Measurements from ENCODE around the gene IKZF2. TPM values are rescaled to one million over a fixed set of nuclear protein-coding genes. Genes with fewer than 3 reads are reported as not detected.

The IKZF2 gene
- total RNA-seq, 1 experiment from 2014 or later: 3.0 TPM

DNA sequence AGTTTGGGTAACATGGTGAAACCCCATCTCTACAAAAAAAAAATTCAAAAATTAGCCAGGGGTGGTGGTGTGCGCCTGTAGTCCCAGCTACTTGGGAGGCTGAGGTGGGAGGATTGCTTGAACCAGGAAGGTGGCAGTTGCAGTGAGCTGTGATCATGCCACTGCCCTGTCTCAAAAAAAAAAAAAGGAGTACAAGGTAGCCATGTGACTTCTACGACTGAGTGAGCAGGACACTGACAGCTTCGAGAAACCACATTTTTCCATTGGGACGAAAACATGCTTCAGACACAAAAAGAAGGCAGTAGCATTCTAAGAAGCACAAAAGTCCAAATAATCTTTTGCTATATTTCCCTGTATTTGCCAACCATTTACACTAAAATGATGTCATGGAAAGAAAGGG is 19.7 kb upstream of the IKZF2 start:
- H3T11ph ChIP-seq (ENCODE audit: low read length): no peak overlapping the region
- H2BK15ac ChIP-seq (ENCODE audit: low read depth, low read length): no peak overlapping the region
- H3K4me1 Mint-ChIP-seq: peaks cover 0 to 12% of the 10 kb centered on the region in 2 experiments; a peak in 2 of 4 replicates
- no peak overlapping the region for H4K5ac ChIP-seq (ENCODE audit: insufficient read length, low read depth, low read length)
- H4K20me1 ChIP-seq (ENCODE audit: control insufficient read depth, insufficient read depth, insufficient read length): no peaks in the 10 kb centered on the region
- no peaks in the 10 kb centered on the region for H3K27me3 ChIP-seq (ENCODE audit: insufficient read depth, low read length)
- DNase-seq: no peak
- no peak overlapping the region for H3K4ac ChIP-seq (ENCODE audit: low read depth, low read length)
- TF ChIP-seq, protein P1, sequence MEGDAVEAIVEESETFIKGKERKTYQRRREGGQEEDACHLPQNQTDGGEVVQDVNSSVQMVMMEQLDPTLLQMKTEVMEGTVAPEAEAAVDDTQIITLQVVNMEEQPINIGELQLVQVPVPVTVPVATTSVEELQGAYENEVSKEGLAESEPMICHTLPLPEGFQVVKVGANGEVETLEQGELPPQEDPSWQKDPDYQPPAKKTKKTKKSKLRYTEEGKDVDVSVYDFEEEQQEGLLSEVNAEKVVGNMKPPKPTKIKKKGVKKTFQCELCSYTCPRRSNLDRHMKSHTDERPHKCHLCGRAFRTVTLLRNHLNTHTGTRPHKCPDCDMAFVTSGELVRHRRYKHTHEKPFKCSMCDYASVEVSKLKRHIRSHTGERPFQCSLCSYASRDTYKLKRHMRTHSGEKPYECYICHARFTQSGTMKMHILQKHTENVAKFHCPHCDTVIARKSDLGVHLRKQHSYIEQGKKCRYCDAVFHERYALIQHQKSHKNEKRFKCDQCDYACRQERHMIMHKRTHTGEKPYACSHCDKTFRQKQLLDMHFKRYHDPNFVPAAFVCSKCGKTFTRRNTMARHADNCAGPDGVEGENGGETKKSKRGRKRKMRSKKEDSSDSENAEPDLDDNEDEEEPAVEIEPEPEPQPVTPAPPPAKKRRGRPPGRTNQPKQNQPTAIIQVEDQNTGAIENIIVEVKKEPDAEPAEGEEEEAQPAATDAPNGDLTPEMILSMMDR (conservative IDR thresholded peaks at IDR 0.05): no peak
- no peak overlapping the region for H2AFZ ChIP-seq (ENCODE audit: low read length)
- no peak overlapping the region for H3K23ac ChIP-seq (ENCODE audit: insufficient read length, low read depth, low read length)
- no peak overlapping the region for H2AK5ac ChIP-seq (ENCODE audit: insufficient read length, low read length)
- no peak overlapping the region for H3K9ac ChIP-seq (ENCODE audit: extremely low read depth, insufficient read length, low read length)
- H3K27ac Mint-ChIP-seq: no peak overlapping the region
- no peaks in the 10 kb centered on the region for H3K79me2 ChIP-seq (ENCODE audit: insufficient read depth, low read length)
- no peak overlapping the region for H3K4me2 ChIP-seq (ENCODE audit: insufficient read depth, insufficient read length, low read length)
- H3K27ac ChIP-seq (ENCODE audit: insufficient read length, low read depth, low read length): no peak overlapping the region
- no peak overlapping the region for H3K18ac ChIP-seq (ENCODE audit: insufficient read length, low read depth, low read length)
- no peak overlapping the region for H3K56ac ChIP-seq (ENCODE audit: insufficient read length, low read depth, low read length)
- H3K79me1 ChIP-seq (ENCODE audit: insufficient read depth, low read depth, low read length, poor library complexity, severe bottlenecking): no peaks in the 10 kb centered on the region
- H2BK5ac ChIP-seq (ENCODE audit: insufficient read length, low read length): no peak overlapping the region
- WGBS (ENCODE audit: extremely low coverage, insufficient read length, low lambda C conversion rate): no CpG with 5 or more reads among the region's 4 CpGs
- H3K23me2 ChIP-seq (ENCODE audit: insufficient read length, low read depth, low read length, poor library complexity, severe bottlenecking): no peaks in the 10 kb centered on the region
- H3K9me3 Mint-ChIP-seq: no peaks in the 10 kb centered on the region
- no peaks in the 10 kb centered on the region for H3K27me3 Mint-ChIP-seq (ENCODE audit: low read depth)
- no peaks in the 10 kb centered on the region for H3K9me3 ChIP-seq (ENCODE audit: control insufficient read depth, low read depth, low read length)
- H3K4me3 Mint-ChIP-seq: no peak overlapping the region
- H2BK20ac ChIP-seq (ENCODE audit: low read depth, low read length, poor library complexity, severe bottlenecking): no peak overlapping the region
- no peak overlapping the region for H2BK120ac ChIP-seq (ENCODE audit: low read depth, low read length, poor library complexity, severe bottlenecking)
- no peaks in the 10 kb centered on the region for H3K36me3 Mint-ChIP-seq (ENCODE audit: insufficient read depth in 1 of 3, low read depth in 3 of 3)
- H4K91ac ChIP-seq (ENCODE audit: insufficient read length, low read depth, low read length): no peak overlapping the region
- no peak overlapping the region for H4K8ac ChIP-seq (replicated peaks; ENCODE audit: insufficient read length, low read depth, low read length)
- no peaks in the 10 kb centered on the region for H3K4me1 ChIP-seq (ENCODE audit: insufficient read depth, low read length)
- H3K14ac ChIP-seq (ENCODE audit: insufficient read depth, low read length): no peak overlapping the region
- no peak overlapping the region for H2BK12ac ChIP-seq (ENCODE audit: insufficient read length, low read depth, low read length)
